Stimulated activated CD4-positive, alpha-beta T cell treated with anti-CD3 and anti-CD28 coated beads, Interleukin-12 subunit alpha, Interleukin-12 subunit beta, amount 100 ng/mL, for 4 hours (primary cell): ENCODE results near the gene GPR155.
"Not testable (repeated sequence)": the region's sequence is repeated elsewhere in the genome, so short reads cannot be mapped to it uniquely, and the experiment has no call there.

Experiments used
- DNase-seq: peaks from one replicate; pipeline ENCODE4 v3.0.0-alpha.2; 2020

The GPR155 gene

GRCh38 chr2:174438146-174438886 is 48.5 kb downstream of the GPR155 start:
- DNase-seq = no peak

GRCh38 chr2:174436351-174436750 is 50.5 kb downstream of the GPR155 start:
- DNase-seq = no peak

DNA sequence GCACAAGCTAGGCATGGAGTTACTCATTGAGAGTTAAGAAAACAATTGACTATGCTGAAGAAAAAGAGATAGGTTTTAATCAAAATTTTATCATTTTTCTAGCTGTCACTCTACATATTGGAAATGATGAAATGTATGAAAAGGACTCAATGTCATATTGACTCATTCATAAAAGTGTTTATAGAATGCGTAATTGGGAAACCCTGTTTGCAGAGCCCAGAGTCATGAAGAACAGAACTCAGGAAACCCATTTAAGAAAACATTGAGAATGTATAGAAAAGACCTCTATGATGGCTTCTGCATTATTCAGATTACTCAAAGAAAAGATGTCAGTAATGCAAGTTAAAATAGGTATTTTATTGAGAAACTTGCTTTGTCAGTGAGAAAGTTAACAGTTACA is 54.9 kb downstream of the GPR155 start:
- DNase-seq = no peak

- DNase-seq = no peak
Observed at GRCh38 chr2:174430066-174430465, 56.8 kb downstream of the GPR155 start.

DNA sequence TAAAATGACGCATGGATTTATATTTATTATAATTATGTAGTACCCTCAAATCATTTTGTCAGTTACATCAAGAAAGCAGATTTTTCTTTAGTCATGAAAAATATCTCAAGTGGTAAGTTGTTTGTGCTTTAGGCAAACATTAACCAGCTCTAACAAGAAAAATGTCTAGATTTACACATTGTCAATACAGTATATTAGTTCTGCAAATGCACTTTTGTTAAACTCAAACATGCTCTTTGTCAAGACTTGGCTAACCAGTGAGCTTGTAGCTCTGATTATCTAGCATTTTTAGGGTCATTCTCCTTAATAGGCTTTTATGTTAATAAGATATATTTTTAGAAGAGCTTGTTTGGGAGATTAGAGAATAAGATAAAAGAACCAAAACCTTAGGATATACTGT is 58.6 kb downstream of the GPR155 start:
- DNase-seq = no peak

DNA sequence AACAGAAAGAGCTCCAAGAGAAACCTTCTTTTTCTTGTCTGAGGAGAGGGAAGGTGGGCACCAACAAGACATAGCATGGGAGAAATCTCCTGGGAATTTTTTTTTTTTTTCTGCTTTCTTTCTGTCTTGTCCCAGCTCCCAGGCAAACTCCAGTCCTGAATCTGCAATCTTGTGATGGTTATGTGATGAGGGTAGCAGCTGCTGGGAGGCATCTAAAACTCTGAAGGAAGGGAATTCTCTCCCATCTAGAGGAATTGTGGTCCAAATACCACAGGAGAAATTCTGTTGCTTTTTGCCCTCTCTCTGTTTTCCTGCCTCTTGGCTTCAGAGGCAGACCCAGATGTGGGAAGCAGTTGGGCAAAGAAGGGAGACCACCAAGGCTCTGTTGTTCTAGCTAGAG is 74.6 kb downstream of the GPR155 start:
- DNase-seq = no peak

GRCh38 chr2:174410039-174410438 is 76.8 kb downstream of the GPR155 start:
- DNase-seq = not testable (repeated sequence)

DNA sequence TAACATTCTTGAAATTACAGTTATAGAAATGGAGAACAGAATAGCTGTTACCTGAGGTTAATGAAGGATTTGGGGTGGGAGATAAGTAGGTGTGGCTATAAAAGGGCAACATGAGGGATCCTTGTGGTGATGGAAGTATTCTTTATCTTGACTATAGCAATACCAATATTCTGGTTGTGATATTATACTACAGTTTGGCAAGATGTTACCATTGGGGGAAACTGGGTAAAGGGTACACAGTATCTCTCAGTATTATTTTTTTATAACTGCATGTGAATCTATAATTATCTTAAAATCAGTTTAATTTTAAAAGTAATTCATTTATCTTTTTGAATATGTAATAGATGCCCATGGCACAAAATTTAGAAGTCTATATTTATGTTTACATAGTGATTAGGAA is 83.2 kb downstream of the GPR155 start:
- no peak for DNase-seq

GRCh38 chr2:174400853-174401252 is 86.0 kb downstream of the GPR155 start:
- DNase-seq = no peak

GRCh38 chr2:174399171-174399570 is 87.7 kb downstream of the GPR155 start:
- DNase-seq = no peak

DNA sequence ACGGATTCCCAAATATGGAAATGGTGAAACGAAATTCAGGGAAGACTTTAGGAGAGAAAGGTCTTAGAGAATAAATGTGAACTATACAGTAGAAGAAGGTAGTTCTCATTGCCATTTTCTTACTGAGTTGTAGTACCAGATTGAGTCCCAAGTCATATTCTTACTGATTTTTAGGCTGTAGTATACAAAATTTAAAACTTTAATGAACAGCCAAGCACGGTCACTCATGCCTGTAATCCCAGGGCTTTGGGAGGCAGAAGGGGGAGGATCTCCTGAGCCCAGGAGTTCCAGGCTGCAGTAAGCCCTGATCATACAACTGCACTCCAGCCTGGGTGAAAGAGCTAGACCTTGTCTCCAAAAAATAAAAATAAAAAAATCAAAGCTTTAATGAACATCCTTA is 89.1 kb downstream of the GPR155 start:
- no peak for DNase-seq

- no peak for DNase-seq
Observed at GRCh38 chr2:174395969-174396630, 90.7 kb downstream of the GPR155 start.

DNA sequence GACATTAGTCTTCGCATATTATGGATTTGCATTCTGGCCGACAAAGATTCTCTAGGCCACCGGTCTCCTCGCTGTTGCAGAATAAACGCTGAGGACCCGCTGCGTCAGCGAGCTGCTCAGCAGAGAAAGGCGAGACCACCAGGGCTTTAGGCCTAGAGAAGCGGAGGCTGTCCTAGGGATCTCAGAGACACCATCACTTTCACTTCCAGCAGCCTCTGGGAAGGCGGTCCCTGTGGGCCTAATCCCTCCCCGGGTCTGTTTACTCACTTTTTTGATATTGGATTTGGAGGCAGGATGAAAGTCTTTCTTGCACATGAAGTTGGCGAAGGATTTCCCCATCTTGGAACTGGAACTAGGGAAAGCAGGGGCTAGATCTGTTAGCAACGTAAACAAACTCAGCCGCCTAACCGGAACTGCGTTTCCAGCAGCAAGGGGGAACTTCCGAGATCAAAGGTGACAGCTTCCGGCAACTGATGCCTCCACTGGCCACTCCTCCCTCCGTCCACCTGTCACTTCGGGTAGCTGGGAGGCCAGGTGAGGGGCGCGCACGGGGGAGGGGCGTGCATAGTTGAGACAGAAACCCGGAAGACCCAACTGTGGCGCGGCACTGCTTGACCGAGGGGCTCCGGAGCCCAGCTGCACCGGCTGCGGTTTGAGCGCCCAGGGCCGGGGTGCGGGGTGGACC is 91.4 kb downstream of the GPR155 start, which contains the start of gene SCRN3:
TSS of gene SCRN3 (plus strand) at position 447 of the 685 bp plus-strand sequence. CDS start 2,554 bp downstream, outside the sequence.
- DNase-seq = peak; percentile 66

GRCh38 chr2:174392706-174393105 is 94.1 kb downstream of the GPR155 start:
- DNase-seq = no peak

- not testable (repeated sequence) for DNase-seq
Observed at GRCh38 chr2:174390303-174390702, 96.5 kb downstream of the GPR155 start.

DNA sequence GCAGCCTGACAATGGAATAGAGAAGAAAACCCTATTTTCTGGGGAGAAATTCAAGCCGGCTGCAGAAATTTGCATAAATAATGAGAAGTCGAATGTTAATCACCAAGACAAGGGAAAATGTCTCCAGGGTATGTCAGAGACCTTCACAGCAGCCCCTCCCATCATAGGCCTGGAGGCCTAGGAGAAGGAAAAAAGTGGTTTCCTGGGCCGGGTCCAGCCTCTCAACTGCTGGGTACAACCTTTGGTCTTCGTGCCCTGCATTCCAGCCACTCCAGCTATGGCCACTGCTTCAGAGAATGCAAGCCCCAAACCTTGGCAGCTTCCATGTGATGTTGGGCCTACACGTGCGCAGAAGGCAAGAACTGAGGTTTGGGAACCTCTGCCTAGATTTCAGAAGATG is 97.3 kb downstream of the GPR155 start:
- no peak for DNase-seq

DNA sequence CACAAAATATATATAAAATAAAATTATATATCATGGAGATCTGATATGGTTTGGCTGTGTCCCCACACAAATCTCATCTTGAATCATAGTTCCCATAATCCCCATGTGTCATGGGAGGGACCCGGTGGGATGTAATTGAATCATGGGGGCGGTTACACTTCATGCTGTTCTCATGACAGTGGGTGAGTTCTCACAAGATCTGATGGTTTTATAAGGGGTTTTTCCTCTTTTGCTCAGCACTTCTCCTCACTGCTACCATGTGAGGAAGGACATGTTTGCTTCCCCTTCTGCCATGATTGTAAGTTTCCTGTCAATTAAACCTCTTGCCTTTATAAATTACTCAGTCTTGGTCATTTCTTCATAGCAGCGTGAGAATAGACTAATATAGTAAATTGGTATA is 98.1 kb downstream of the GPR155 start:
- not testable (repeated sequence) for DNase-seq

- DNase-seq = no peak
Observed at GRCh38 chr2:174385201-174385600, 101.6 kb downstream of the GPR155 start.

GRCh38 chr2:174383796-174384195 is 103.0 kb downstream of the GPR155 start:
- no peak for DNase-seq
